Activated naive CD4-positive, alpha-beta T cell treated with anti-CD3 and anti-CD28 coated beads, Interleukin-2, amount 10 ng/mL, durations not matched to agents 5 hours and 36 hours (primary cell): Measurements from ENCODE around the gene RPL18A. TPM values are rescaled to one million over a fixed set of nuclear protein-coding genes. Genes with fewer than 3 reads are reported as not detected.

ENCODE experiments used
- total RNA-seq, 2 experiments: library from RNA; stranded (reverse); gene quantifications; one replicate each; pipeline ENCODE4 v1.2.3, GENCODE V29; 2021

Gene RPL18A
- total RNA-seq = 1,000 to 10,000 TPM; 3,229 to 3,239 TPM

GRCh38 chr19:17859533-17860330 is at the start of gene RPL18A:
Gene RPL18A, plus strand, starts transcription at chr19:17859910. Its CDS starts 47 bp downstream, at chr19:17859957.

GRCh38 chr19:17821190-17821589 is 38.5 kb upstream of the RPL18A start, which contains the start of gene INSL3:
Gene INSL3, minus strand, starts transcription at chr19:17821519. Its CDS starts 13 bp downstream, at chr19:17821506.

GRCh38 chr19:17847538-17848366 is 12.0 kb upstream of the RPL18A start, which contains the start of gene JAK3:
Gene JAK3, minus strand, starts transcription at chr19:17847982. Its CDS starts 3,565 bp downstream, at chr19:17844417.

GRCh38 chr19:17871878-17872250 is 12.2 kb downstream of the RPL18A start, which contains the start of gene SLC5A5:
Gene SLC5A5, plus strand, starts transcription at chr19:17871945. Its CDS starts 375 bp downstream, at chr19:17872320.

Other genes with a start within 250 kb of the RPL18A start
- under 1 TPM; 0.05 to 0.08 TPM for gene UNC13A, start 171.6 kb upstream of the RPL18A start, total RNA-seq
- gene MAP1S, start 140.4 kb upstream of the RPL18A start, total RNA-seq = 10 to 100 TPM; 61.2 to 62.4 TPM
- gene FCHO1, start 108.4 kb upstream of the RPL18A start, total RNA-seq = 10 to 100 TPM; 85.4 to 87.2 TPM
- gene B3GNT3, start 64.8 kb upstream of the RPL18A start, total RNA-seq = not detected
- 1 to 10 TPM; 7.2 to 7.4 TPM for gene INSL3, start 38.4 kb upstream of the RPL18A start, total RNA-seq
- gene JAK3, start 11.9 kb upstream of the RPL18A start, total RNA-seq = 100 to 1,000 TPM; 204 to 209 TPM
- 1 to 10 TPM; 3.3 to 4.1 TPM for gene SLC5A5, start 12.0 kb downstream of the RPL18A start, total RNA-seq
- 10 to 100 TPM; 51.5 to 52.7 TPM for gene CCDC124, start 73.1 kb downstream of the RPL18A start, total RNA-seq
- gene KCNN1, start 107.2 kb downstream of the RPL18A start, total RNA-seq = not detected
- 10 to 100 TPM; 63.2 to 65.3 TPM for gene ARRDC2, start 148.3 kb downstream of the RPL18A start, total RNA-seq
- 10 to 100 TPM; 74.1 to 76.2 TPM for gene IL12RB1, start 227.0 kb downstream of the RPL18A start, total RNA-seq
- 10 to 100 TPM; 31.0 to 31.4 TPM for gene MAST3, start 237.9 kb downstream of the RPL18A start, total RNA-seq